ENCODE data around the gene PDE6D. TPM values are rescaled to one million over a fixed set of nuclear protein-coding genes. Genes with fewer than 3 reads are reported as not detected.

The PDE6D gene
- total RNA-seq, 2 experiments from 2014 or later: 5.9 to 7.0 TPM

DNA sequence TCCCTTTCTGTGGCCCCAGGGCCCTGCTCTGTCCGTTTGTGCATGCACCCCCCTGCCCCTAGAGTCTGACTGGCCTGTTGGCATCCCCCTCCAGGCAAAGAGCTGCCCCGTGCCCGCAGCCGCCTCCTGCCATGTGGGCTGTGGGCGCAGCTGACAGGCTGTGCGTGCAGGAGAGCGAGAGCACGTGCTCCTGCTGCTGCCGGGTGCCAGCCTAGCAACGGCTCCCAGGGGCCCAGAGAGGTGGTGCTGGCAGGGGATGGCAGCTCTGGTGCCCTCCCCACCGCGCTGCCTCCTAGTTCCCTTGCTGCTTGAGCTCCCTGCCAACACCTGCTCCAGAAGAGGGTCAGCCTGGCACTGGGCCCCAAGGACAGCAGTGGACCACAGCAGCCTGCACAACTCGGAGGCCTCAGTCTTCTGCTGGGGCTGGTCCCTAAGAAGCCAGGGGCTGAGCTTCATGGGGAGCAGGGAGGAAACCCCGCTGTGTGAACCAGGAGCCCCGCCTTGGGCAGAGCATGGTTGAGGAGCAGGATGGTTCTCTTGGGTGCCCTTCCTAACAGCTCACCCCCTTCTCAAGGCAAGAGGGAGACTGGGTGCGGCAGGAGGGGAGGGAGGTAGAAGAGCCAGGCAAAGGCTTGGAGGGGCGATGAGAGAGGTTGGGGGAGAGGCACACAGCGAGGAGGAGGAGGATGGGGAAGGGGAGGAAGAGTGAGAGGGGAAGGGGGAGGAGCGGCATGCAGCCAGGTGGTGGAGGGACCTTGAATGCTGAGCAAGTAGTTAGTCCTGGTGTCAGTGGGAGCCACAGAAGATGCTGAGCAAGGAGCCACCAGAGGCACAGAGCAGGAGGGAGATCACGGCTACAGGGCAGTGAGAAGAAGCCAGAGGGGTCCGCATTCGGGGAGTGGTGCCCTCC lies 96.5 kb downstream of the PDE6D start:
- Mint-ChIP-seq H3K4me1 (ENCODE audit: low read depth) (peaks cover 5% of the 10 kb centered on the region), H3K27ac (no peak overlapping the region), H3K27me3 (peaks cover 18% of the 10 kb centered on the region), H3K9me3 (no peaks in the 10 kb centered on the region), H3K36me3 (ENCODE audit: low read depth) (no peaks in the 10 kb centered on the region), H3K4me3 (no peak overlapping the region)
- H3K36me3 ChIP-seq (ENCODE audit: insufficient read depth, low read length): no peaks in the 10 kb centered on the region
- no peak for DNase-seq
- H3K4me3 ChIP-seq (ENCODE audit: low read length): no peak overlapping the region
- peaks cover 0 to 8% of the 10 kb centered on the region in 2 experiments for H3K9me3 ChIP-seq (ENCODE audit: control insufficient read depth in 1 of 2, insufficient read depth in 1 of 2, low read length in 2 of 2)
- H3K27me3 ChIP-seq (ENCODE audit: control insufficient read depth in 1 of 2, insufficient read depth in 2 of 2, low read length in 2 of 2): peaks cover 13 to 14% of the 10 kb centered on the region in 2 experiments
- peaks cover 11% of the 10 kb centered on the region for H3K4me1 ChIP-seq (ENCODE audit: insufficient read depth, low read length)
- CTCF ChIA-PET: interaction anchor here (0.8 to 2.0 kb wide), 4 partner anchors 18 to 29 kb away, joined by 3 to 10 read pairs (median 5); no protein-coding TSS in a partner anchor
- H3K27ac ChIP-seq (ENCODE audit: low read depth in 1 of 2, low read length in 2 of 2): no peak overlapping the region
- POLR2A ChIA-PET: interaction anchor here (1.0 to 3.6 kb wide), 6 partner anchors 22 to 220 kb away, joined by 3 to 28 read pairs (median 4); partner anchors contain the start of gene NCL
- intact Hi-C loops (cut with DNase I, micrococcal nuclease): no loop called here
- TF ChIP-seq, protein P1, sequence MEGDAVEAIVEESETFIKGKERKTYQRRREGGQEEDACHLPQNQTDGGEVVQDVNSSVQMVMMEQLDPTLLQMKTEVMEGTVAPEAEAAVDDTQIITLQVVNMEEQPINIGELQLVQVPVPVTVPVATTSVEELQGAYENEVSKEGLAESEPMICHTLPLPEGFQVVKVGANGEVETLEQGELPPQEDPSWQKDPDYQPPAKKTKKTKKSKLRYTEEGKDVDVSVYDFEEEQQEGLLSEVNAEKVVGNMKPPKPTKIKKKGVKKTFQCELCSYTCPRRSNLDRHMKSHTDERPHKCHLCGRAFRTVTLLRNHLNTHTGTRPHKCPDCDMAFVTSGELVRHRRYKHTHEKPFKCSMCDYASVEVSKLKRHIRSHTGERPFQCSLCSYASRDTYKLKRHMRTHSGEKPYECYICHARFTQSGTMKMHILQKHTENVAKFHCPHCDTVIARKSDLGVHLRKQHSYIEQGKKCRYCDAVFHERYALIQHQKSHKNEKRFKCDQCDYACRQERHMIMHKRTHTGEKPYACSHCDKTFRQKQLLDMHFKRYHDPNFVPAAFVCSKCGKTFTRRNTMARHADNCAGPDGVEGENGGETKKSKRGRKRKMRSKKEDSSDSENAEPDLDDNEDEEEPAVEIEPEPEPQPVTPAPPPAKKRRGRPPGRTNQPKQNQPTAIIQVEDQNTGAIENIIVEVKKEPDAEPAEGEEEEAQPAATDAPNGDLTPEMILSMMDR (IDR thresholded peaks at IDR 0.05): no peak
- no peak for ATAC-seq (ENCODE audit: poor library complexity)

DNA sequence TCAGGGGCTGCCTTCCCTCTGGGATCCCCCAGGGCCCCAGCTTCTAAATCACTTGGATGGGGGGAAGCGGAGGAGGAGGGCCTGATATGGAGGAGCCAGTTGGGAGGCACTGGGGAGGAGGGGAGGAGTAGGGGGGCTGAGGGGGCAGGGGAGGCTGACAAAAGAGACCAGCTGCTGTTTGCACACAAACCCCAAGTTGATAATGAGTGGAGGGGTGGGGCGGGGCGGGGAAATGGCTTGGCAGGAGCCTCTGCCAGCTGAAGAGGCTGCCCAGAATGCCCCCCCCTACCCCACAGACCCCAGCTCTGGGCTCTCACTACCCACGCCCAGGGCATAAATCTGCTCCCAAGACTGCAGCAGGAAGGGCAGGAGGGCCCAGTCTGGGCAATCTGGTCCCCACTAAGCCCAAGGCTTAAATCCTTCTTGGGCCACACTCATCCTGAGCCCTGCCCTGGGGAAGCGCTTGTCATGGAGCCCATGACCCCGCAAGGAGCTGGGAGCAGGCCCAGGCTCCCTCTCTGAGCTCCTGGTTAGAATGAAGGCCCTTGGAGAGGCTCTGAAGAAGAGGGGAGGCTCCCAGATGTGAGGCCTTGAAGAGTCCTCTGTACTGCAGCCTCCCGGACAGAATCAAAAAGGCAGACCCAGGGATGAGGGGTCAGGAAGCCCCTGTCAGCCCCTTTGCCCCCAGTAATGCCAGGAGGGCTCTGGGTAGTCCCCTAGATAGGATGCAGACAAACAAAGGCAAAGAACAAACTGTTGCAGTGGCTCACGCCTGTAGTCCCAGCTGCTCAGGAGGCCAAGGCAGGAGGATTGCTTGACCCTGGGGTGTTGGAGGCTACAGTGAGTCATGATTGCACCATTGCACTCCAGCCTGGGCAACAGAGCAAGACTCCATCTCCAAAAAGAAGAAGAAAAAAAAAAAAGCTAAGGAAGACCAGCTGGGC lies 97.5 kb downstream of the PDE6D start:
- ChIA-PET CTCF (interaction anchor here (0.8 to 2.0 kb wide), 4 partner anchors 19 to 31 kb away, joined by 3 to 10 read pairs (median 6); no protein-coding TSS in a partner anchor), POLR2A (interaction anchor here (1.0 to 1.3 kb wide), 5 partner anchors 23 to 219 kb away, joined by 3 to 4 read pairs (median 3); partner anchors contain the start of gene NCL)
- H3K27ac Mint-ChIP-seq: no peak overlapping the region
- no peaks in the 10 kb centered on the region for H3K9me3 Mint-ChIP-seq
- H3K4me1 Mint-ChIP-seq (ENCODE audit: low read depth): peaks cover 5% of the 10 kb centered on the region
- intact Hi-C loops (cut with DNase I, micrococcal nuclease): no loop called here
- Histone ChIP-seq H3K4me1 (ENCODE audit: insufficient read depth, low read length) (peaks cover 11% of the 10 kb centered on the region), H3K36me3 (ENCODE audit: insufficient read depth, low read length) (no peaks in the 10 kb centered on the region), H3K27me3 (ENCODE audit: control insufficient read depth in 1 of 2, insufficient read depth in 2 of 2, low read length in 2 of 2) (peaks cover 13 to 14% of the 10 kb centered on the region in 2 experiments), H3K27ac (ENCODE audit: low read depth in 1 of 2, low read length in 2 of 2) (no peak overlapping the region), H3K4me3 (ENCODE audit: low read length) (no peak overlapping the region), H3K9me3 (ENCODE audit: control insufficient read depth in 1 of 2, insufficient read depth in 1 of 2, low read length in 2 of 2) (peaks cover 0 to 8% of the 10 kb centered on the region in 2 experiments)
- H3K4me3 Mint-ChIP-seq: no peak overlapping the region
- DNase-seq (no peak), ATAC-seq (ENCODE audit: poor library complexity) (no peak)
- TF ChIP-seq, protein P1 (IDR thresholded peaks at IDR 0.05): no peak
- peaks cover 18% of the 10 kb centered on the region for H3K27me3 Mint-ChIP-seq
- no peaks in the 10 kb centered on the region for H3K36me3 Mint-ChIP-seq (ENCODE audit: low read depth)
